NCI-H1092 treated with DMSO at 0.1 percent for 48 hours (cell line): ENCODE data around the gene OPRM1.
A peak's percentile ranks its signal among the peaks of the same experiment; 100 is the strongest.
"Not testable (repeated sequence)": the region's sequence is repeated elsewhere in the genome, so short reads cannot be mapped to it uniquely, and the experiment has no call there.

Source experiments
- DNase-seq: peaks from one replicate; lab custom pipeline; 2025; lab: John Stamatoyannopoulos, UW

Gene OPRM1

DNA sequence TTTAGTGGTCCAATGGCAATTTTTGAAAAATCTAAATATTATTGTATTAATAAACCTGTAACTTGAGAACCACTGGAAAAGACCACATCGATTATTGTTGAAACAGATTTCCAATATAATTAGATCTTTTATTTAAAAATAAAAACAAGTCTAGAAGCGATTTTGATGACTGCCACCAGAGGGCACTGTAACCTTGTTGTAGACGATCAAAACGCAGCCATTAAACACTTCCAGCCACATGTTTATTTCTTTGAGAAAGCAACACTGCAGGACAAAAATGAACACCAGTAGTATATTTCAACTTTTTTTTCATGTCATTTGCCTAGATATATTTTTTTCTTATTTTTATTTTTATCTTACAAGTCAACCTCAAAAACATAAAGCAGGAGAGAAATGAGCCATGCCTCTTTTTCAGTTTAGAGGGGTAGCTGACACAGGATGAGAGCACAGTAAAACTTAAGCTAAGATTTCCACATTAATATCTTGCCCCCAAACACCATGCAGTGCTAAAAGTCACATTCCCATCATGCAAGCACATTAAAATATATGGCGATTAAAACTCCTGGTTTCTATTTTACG lies 115.4 kb downstream of the OPRM1 start:
- peak; percentile 75 for DNase-seq

DNA sequence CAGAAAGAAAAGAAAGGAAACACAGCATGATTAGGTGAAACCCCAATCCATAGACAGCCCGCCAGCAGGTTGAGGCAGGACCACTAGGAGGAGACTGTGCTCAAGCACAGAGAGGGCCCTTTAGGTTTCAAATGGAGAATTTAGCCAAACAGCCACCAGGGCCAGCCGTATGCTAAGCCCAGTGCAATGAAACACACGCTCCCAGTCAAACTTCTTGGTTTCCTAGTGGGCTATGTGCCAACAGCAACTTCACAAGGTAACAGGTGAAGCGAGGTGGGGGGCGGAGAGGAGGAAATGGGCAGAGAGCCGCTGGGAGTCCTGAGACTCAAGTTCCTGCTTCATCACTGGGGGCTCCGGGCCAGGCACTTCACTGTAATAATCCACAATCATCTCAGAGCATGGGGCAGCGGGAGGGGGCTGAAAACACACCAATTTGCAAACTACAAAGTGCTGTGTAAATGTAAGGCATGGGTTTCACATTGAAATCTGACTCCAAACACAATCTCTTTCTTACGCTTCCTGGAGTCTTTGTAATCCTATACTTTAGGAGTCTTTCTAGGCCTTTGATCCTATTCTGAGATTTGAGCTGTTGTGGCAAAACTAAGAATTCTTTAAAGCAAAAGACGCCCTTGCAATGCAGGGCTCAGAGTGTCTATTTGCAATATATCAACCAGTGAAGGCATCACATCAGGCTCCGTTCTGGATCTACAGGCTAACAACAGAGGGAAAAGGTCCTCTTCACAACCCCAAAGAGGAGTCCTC lies 117.3 kb downstream of the OPRM1 start:
- peak; percentile 36 for DNase-seq

DNA sequence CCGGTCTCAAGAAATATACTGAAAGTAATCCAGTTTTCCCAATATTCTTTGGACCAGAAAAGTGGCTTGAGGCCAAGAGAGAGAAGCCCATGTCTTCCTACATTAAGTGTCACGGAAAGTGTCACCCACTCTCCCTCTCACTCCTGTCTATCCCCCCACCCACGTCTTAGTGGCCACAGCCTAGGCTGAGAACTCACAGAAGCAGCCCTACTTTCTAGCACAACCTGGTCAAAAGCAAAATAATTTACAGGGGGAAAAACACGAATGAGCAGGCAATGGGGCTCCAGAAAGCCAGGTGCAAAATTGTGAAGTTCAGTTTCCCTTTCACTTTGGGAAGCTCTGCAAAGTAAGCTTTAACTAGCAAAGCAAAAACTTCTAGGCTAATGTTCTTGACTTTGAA lies 118.0 kb downstream of the OPRM1 start:
- DNase-seq: no peak

DNA sequence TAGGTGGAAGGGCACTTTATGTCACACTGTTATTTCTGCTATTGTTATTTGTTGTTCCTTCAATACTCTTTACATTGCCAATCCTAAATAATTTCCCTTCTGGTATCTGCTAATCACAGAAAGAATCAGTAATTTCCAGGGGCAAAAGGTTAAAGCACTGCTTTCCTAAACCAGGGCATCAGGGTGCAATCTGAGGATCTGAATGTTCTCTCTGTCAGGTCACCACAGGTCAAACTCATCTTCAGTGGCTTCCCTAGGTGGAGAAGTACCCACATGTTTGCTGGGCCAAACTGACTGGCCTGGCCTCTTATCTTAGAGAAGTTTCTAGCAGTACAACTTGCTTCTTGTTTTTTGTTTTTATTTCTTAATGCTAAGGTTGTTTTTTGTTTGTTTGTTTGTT lies 118.7 kb downstream of the OPRM1 start:
- no peak for DNase-seq

DNA sequence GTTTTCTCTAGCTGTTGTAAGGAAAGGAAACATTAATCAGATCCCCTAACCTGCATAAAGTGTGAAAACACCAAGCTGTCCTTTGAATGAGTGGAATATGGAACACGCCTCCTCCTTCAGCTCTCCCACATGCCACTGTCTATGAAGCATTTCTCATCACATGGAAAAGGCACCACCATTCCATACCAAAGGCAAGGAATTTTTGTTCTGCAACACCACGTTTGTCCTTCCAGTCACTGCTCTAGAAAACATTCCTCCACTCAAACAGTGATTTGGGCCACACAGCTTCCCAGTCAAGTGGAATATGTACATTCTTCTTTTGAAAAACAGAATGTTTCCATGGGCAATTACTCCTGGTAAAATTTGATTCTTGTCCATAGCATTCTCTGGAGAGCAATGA lies 120.1 kb downstream of the OPRM1 start:
- DNase-seq: no peak

DNA sequence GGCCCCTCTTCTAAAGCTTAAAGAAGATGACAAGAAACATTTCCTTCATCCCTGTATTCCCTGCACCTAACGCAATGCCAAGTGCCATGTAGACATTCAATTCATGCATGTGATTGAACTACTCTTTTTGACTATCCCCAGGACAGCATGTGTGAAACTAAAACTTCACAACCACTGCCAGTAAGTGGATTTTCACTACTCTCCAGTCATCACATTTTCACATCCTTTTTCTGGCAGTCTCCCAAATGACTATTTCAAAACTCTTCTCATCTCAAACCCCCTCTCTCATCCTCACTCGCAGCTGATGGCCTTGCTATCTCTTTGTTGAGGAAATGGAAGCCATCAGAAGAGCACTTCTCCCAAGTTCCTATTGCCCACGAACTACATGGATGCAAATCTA lies 122.6 kb downstream of the OPRM1 start:
- DNase-seq: no peak

DNA sequence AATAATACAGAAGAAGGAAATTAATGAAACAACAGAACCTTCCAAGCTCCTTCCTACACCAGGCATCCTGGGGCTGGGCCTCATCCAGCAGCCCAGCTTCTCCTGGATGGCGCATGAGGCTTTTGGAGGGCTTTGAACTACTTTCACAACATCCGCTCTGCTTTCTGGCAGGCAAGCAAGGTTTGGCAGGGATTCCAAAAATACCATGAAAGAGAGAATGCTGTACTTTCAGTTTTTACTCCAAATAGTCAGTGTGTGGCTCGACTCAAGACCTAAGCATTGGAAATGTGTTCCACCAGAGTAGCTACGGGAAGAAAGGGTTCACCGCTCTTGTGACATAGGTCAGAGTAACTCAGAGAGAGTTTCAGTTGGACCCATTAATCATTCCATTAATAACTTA lies 125.4 kb downstream of the OPRM1 start:
- DNase-seq: no peak

DNA sequence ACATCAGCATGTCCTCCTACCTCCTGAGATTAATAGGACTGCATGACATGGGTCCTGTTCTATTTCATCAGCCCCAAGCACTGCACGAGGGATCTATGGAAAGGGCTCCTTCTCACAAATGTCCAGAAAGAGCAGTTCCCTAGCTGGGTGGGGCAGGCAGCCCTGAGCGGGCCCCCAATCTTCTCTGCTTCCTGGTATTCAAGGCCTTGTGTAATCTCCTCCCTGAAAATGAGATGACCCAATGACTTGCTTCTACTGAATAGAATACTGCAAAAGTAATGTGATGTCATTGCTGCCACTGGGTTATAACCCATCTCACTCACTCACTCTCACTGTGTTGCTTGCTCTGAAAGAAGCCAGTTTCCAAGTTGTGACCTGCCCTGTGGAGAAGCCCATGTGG lies 126.4 kb downstream of the OPRM1 start:
- no peak for DNase-seq

GRCh38 chr6:154166140-154166539 lies 127.1 kb downstream of the OPRM1 start:
- no peak for DNase-seq

GRCh38 chr6:154167126-154167525 lies 128.1 kb downstream of the OPRM1 start:
- peak; percentile 20 for DNase-seq

DNA sequence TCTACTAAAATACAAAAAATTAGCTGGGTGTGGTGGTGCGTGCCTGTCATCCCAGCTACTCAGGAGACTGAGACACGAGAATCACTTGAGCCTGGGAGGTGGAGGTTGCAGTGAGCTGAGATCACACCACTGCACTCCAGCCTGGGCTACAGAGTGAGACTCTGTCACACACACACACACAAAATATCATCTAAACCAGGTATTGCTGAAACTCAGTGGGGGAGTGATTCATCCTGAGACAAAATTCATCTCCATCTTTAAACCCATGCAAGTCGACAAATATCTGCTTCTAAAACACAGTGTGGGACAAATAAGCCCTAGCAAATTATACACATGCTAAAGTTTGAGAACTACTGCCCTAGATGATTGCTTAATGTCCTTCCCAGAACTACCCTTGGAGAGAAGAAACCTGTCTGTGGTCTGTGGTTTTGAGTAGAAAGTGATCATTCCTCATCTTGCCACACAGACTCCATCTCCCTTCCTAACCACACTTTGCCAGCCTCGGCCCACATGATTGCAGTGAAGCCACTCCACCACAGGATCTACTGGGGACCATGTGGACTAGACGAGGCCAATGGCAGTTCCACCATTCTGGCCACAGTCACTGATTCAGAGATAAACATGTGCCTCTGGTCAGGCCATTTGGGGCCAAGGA lies 130.3 kb downstream of the OPRM1 start:
- DNase-seq: no peak

- DNase-seq: no peak
These were observed 131.1 kb downstream of the OPRM1 start for GRCh38 chr6:154170106-154170505.

DNA sequence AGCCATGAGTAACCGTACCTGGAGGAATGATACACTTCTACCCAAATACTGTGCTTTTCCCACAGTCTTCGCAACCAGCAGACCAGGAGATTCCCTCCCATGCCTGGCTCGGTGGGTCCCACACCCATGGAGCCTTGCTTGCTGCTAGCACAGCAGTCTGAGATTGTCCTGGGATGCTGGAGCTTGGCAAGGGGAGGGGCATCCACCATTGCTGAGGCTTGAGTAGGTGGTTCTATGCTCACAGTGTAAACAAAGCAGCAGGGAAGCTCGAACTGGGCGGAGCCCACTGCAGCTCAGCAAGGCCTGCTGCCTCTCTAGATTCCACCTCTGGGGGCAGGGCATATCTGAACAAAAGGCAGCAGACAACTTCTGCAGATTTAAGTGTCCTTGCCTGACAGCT lies 133.4 kb downstream of the OPRM1 start:
- DNase-seq: not testable (repeated sequence)

DNA sequence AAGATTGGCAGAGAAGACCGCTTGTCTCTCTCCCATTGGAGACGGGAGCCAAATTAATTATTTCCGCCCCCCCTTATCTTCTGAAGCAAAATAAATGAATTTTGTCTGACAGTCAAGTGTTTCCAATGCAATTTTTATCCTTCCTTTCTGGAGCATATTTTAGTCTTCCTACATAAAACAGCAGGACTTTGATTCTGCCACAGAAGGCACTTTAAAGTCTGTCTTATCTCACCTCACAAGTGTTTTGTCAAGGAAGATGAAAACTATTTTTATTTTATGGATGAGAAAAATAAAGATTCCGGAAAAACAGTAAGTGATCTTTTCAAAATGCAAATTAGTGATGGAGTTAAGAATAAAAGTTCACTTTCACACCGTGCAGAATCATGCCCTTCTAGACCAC lies 140.4 kb downstream of the OPRM1 start:
- DNase-seq: no peak

GRCh38 chr6:154187203-154187602 lies 148.2 kb downstream of the OPRM1 start:
- DNase-seq: peak; percentile 91

DNA sequence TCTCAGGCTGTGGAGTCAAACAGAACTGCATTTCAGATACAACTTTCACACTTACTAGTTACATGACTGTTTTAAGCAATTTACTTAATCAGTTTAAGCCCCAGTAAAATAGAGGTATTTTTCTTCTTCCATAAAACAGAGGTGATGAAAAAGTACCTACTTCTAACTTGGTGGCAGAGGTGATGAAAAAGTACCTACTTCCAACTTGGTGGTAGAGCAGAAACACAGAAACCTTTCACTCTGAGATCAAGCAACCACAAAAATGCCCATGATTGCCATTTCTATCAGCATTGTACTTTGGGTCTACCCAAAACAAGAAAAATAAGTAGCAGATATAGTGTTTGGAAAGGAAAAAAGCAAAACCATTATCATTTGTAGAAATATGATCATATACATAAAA lies 148.7 kb downstream of the OPRM1 start:
- DNase-seq: no peak

- no peak for DNase-seq
These were observed 157.4 kb downstream of the OPRM1 start for GRCh38 chr6:154196333-154196885.

GRCh38 chr6:154197196-154197860 lies 158.3 kb downstream of the OPRM1 start:
- peak; percentile 59 for DNase-seq

- not testable (repeated sequence) for DNase-seq
These were observed 162.6 kb downstream of the OPRM1 start for GRCh38 chr6:154201688-154202087.

GRCh38 chr6:154202339-154202738 lies 163.3 kb downstream of the OPRM1 start:
- DNase-seq: no peak

GRCh38 chr6:154202958-154203357 lies 163.9 kb downstream of the OPRM1 start:
- no peak for DNase-seq

DNA sequence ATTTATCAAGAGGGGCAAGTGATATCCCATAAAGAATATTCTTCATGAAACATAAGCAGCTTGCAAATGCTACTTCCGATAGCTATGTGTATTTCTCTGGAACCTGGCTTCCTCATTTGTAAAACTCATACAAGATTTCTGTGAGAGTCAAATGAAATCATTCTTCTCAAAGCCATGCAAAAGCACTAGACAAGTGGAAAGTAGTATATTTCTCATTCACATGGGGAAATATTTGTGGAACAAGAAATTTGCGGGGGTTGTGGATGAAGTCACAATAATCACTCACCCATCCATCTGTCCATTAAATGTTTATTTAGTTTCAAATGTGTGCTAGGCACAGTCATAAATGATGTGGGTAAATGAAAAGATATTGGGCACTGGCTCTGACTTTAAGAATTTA lies 167.1 kb downstream of the OPRM1 start:
- no peak for DNase-seq

GRCh38 chr6:154206996-154207395 lies 168.0 kb downstream of the OPRM1 start:
- no peak for DNase-seq
